ENCODE data around the gene CDH13.

DNA sequence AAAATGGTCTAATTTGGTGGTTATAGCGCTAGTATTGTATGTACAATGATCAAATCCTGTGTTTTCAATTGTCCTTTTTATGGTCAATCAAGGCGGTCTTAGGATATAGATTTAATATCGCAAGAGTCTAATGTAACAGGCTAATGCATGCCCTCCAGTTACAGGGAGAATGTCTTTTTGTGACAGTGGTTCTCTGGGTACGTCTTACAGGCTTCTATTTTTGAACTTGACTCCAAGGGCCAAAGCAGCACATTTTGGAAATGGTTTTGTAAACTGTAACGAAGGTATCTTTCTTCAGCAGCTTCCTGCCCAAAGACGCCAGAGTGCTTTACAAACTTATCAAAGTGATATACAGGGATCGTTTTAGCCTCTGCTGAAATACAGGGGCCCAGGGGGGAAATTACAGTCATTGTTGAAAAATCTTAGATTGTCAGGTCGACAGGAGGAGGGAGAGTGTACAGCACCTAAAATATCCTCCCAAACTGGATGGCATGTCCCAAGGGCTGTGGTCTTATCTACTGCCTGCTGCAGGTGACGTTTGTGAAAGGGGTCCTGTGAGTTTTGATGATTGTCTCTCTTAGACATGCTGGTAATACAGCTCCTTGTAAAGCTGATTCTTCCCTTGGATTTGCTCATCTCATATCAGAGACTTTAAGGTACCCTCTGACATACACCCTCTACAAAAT lies 288.5 kb downstream of the CDH13 start:
- TF ChIP-seq, protein P1, sequence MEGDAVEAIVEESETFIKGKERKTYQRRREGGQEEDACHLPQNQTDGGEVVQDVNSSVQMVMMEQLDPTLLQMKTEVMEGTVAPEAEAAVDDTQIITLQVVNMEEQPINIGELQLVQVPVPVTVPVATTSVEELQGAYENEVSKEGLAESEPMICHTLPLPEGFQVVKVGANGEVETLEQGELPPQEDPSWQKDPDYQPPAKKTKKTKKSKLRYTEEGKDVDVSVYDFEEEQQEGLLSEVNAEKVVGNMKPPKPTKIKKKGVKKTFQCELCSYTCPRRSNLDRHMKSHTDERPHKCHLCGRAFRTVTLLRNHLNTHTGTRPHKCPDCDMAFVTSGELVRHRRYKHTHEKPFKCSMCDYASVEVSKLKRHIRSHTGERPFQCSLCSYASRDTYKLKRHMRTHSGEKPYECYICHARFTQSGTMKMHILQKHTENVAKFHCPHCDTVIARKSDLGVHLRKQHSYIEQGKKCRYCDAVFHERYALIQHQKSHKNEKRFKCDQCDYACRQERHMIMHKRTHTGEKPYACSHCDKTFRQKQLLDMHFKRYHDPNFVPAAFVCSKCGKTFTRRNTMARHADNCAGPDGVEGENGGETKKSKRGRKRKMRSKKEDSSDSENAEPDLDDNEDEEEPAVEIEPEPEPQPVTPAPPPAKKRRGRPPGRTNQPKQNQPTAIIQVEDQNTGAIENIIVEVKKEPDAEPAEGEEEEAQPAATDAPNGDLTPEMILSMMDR (IDR thresholded peaks at IDR 0.05; ENCODE audit: poor library complexity, severe bottlenecking), result no peak
- TF ChIP-seq EZH2 (IDR thresholded peaks at IDR 0.05; ENCODE audit: borderline replicate concordance, insufficient read depth, low read length, poor library complexity, severe bottlenecking) (no peak), EP300 (conservative IDR thresholded peaks at IDR 0.05; ENCODE audit: poor library complexity, severe bottlenecking) (no peak)

Data from neural cell (in vitro differentiated cells).